CD4-positive, alpha-beta T cell treated with Interleukin-6 at 100 ng/mL for 8 hours (primary cell): Measurements from ENCODE around the gene MAP3K13.
A peak's percentile ranks its signal among the peaks of the same experiment; 100 is the strongest.
"Not testable (repeated sequence)": the region's sequence is repeated elsewhere in the genome, so short reads cannot be mapped to it uniquely, and the experiment has no call there.

ENCODE experiments used
- DNase-seq: peaks from one replicate; pipeline ENCODE4 v3.0.0-alpha.2; 2020; ENCODE audit warnings: mixed read lengths, low spot score

The MAP3K13 gene

GRCh38 chr3:185342459-185343174, 20.3 kb upstream of the MAP3K13 start:
- DNase-seq, result no peak

- no peak for DNase-seq
These were observed 15.5 kb upstream of the MAP3K13 start for GRCh38 chr3:185347399-185347798.

- DNase-seq, result no peak
These were observed 12.1 kb upstream of the MAP3K13 start for GRCh38 chr3:185350841-185351240.

GRCh38 chr3:185351396-185351795, 11.5 kb upstream of the MAP3K13 start:
- no peak for DNase-seq

- DNase-seq, result no peak
These were observed 9.7 kb upstream of the MAP3K13 start for GRCh38 chr3:185353225-185353624.

GRCh38 chr3:185353823-185354614, 8.9 kb upstream of the MAP3K13 start:
- peak; percentile 44 for DNase-seq

GRCh38 chr3:185356499-185356898, 6.4 kb upstream of the MAP3K13 start:
- DNase-seq, result no peak

- DNase-seq, result no peak
These were observed 1.0 kb upstream of the MAP3K13 start for GRCh38 chr3:185361920-185362319.

- DNase-seq, result no peak
These were observed 797 bp downstream of the MAP3K13 start for GRCh38 chr3:185363662-185364203.

- DNase-seq, result no peak
These were observed 2.5 kb downstream of the MAP3K13 start for GRCh38 chr3:185365291-185366073.

- no peak for DNase-seq
These were observed 3.1 kb downstream of the MAP3K13 start for GRCh38 chr3:185366074-185366335.

GRCh38 chr3:185366913-185367312, 4.0 kb downstream of the MAP3K13 start:
- DNase-seq, result no peak

GRCh38 chr3:185370349-185370748, 7.4 kb downstream of the MAP3K13 start:
- DNase-seq, result not testable (repeated sequence)

GRCh38 chr3:185371306-185372074, 8.6 kb downstream of the MAP3K13 start:
- no peak for DNase-seq

GRCh38 chr3:185381320-185382058, 18.6 kb downstream of the MAP3K13 start:
- DNase-seq, result no peak

- DNase-seq, result no peak
These were observed 19.2 kb downstream of the MAP3K13 start for GRCh38 chr3:185382154-185382553.

GRCh38 chr3:185386515-185386914, 23.6 kb downstream of the MAP3K13 start:
- not testable (repeated sequence) for DNase-seq

GRCh38 chr3:185387646-185388045, 24.7 kb downstream of the MAP3K13 start:
- no peak for DNase-seq

GRCh38 chr3:185393055-185393454, 30.1 kb downstream of the MAP3K13 start:
- DNase-seq, result no peak

GRCh38 chr3:185397676-185398075, 34.7 kb downstream of the MAP3K13 start:
- DNase-seq, result no peak
